NK-92 (cell line): Measurements from ENCODE around the gene MUC21.

Experiments used
- DNase-seq: peaks from one replicate; lab custom pipeline; 2025; ENCODE audit not compliant: unreplicated experiment; lab: John Stamatoyannopoulos, UW

The MUC21 gene

GRCh38 chr6:30983439-30983838 is at the start of gene MUC21:
Gene MUC21, plus strand, starts transcription at chr6:30983718. Its CDS starts 241 bp downstream, at chr6:30983959.
- no peak for DNase-seq

GRCh38 chr6:30935018-30935417 is 48.5 kb upstream of the MUC21 start:
- DNase-seq, result no peak

- DNase-seq, result no peak
Observed at GRCh38 chr6:30937265-30937664, 46.3 kb upstream of the MUC21 start.

DNA sequence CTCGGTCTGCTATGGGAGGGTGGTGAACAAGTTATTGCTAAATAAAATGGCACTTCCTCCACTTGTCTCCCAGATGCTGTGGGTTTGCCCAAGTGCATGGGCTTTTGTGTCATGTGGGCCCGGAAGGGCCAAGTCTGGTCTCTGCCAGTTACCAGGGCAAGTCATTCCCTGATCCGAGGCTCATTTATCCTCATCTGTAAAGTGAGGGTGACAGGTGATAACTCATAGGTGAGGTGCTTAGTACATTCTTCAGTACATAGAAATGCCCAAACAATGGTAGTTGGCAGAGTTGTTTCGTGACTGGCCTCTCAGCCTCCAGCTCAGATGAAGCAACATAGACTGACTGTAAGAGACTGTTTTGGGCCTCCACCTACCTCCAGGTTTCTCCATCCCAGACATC is 44.8 kb upstream of the MUC21 start:
- DNase-seq, result no peak

- DNase-seq, result no peak
Observed at GRCh38 chr6:30939473-30939872, 44.0 kb upstream of the MUC21 start.

DNA sequence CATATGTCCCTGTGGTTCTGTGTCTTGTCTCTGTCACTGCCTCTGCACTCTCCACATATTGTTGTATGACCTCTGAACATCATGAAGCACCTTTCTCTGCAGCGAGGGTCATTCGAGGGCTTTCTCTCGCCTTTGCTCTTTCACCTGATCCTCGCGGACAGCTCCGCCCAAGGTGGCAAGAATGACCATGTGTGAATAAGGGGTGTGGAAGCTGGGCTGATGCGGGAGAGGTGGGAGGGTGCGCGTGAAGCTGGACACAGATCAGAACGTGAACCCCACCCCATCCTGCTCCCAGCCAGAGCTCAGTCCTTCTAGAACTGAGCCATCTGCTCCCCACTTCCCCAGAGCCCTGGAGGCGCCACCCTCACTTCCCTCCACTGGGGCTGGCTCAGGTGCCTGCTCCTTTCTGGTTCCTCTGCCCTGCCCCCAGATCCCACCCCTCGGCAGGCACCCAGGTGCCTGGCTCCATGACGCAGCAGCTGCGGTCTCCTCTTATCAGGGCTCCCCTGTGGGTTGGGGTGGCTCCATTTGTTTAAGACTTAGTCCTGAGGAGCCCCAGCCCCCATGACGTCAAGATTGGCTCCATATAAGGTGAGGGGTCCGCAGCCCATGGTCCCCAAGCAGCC is 43.0 kb upstream of the MUC21 start, which contains the start of gene MUCL3:
MUCL3 (plus strand) TSS at position 613 of the 626 bp plus-strand sequence. CDS start 27 bp downstream, outside the sequence.
- no peak for DNase-seq

GRCh38 chr6:30942338-30943060 is 41.0 kb upstream of the MUC21 start:
- no peak for DNase-seq

DNA sequence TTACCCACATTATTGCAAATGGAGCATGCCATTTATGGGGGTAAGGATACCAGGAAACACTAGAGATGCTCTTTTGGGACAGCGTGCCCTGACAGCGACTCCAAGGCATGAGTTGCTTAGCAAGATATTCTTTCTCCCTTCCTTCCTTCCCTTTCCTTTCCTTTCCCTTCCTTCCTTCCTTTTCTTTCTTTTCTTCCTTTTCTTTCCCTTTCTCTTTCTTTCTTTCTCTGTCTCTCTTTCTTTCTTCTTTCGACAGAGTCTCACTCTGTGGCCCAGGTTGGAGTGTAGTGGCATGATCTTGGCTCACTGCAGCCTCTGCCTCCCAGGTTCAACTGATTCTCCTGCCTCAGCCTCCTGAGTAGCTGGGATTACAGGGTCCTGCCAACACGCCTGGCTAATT is 39.5 kb upstream of the MUC21 start:
- DNase-seq, result no peak

DNA sequence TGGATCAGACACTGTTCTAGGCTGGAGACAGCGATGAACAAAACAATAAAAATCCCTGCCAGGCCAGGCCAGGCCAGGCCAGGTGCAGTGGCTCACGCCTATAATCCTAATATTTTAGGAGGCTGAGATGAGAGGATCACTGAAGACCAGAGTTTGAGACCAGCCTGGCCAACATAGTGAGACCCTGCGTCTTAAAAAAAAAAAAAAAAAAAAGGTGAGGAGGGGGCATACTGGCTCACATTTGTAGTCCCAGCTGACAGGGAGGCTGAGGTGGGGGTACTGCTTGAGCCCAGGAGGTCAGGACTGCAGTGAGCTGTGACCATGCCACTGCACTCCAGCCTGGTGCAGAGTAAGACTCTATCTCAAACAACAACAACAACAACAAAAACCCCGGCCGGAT is 38.2 kb upstream of the MUC21 start:
- no peak for DNase-seq

- no peak for DNase-seq
Observed at GRCh38 chr6:30947231-30947630, 36.3 kb upstream of the MUC21 start.

- no peak for DNase-seq
Observed at GRCh38 chr6:30948811-30949210, 34.7 kb upstream of the MUC21 start.

- no peak for DNase-seq
Observed at GRCh38 chr6:30951907-30952469, 31.5 kb upstream of the MUC21 start.

GRCh38 chr6:30954631-30955366 is 28.7 kb upstream of the MUC21 start:
- no peak for DNase-seq

GRCh38 chr6:30955367-30956042 is 28.0 kb upstream of the MUC21 start:
- no peak for DNase-seq

GRCh38 chr6:30957716-30958115 is 25.8 kb upstream of the MUC21 start:
- no peak for DNase-seq

DNA sequence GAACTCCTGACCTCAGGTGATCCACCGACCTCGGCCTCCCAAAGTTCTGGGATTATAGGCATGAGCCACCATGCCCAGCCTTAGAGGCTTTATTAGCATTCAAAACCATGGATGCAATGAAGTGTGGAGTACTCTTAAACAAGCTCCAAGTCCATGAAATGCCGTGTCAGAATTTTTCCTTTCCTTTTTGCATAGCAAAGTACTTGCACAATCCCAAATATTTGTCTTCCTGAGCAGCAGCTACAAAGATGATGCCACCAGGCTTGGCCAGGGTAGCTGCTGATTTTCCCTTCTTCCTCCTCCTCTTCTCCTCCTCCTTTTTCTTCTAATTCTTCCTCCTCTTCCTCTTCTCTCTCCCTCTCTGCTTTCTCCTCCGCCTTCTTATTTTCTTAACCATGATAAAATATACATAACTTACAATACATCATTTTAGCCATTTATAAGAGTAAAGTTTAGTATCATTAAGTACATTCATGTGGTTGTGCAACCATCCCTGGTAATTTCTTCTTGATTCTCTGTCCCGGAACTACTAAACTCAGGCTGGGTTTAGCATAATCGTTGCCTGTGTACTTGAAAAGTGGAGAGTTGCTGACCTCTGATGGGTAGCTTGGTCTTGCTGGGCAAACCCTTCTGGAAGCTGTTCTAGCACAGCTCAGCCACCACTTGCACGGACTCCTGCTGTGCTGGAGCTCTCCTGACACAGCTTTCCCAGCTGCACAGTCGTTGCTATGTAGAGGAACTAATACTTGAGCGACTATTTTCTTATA is 22.4 kb upstream of the MUC21 start:
- DNase-seq, result no peak

- no peak for DNase-seq
Observed at GRCh38 chr6:30962716-30963115, 20.8 kb upstream of the MUC21 start.

GRCh38 chr6:30963641-30964040 is 19.9 kb upstream of the MUC21 start:
- no peak for DNase-seq

DNA sequence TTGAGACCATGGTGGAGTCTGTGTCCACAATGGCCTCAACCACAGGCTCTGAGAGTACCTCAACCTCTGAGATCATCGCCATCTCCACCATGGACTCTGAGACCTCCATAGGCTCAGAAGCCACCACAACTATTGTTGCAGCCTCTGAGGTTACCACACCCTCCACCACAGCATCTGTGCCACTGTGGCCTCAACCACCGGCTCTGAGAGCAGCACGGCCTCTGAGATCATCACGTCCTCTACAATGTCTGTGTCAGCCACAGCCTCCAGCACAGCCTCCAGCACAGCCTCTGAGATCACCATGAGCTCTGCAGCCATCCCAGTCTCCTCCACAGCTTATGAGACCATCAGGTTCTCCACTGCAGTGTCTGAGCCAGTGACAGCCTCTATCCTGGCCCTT is 19.4 kb upstream of the MUC21 start:
- no peak for DNase-seq

- DNase-seq, result no peak
Observed at GRCh38 chr6:30965140-30965601, 18.3 kb upstream of the MUC21 start.
